GM12801 (cell line): ENCODE measurements around the gene SLC39A6.

Source experiments
- CTCF ChIP-seq: IDR thresholded peaks from one replicate; pipeline ENCODE4 v1.5.1; 2011; ENCODE audit warnings: control low read depth; ENCODE audit not compliant: insufficient read length; ENCODE audit errors: extremely low read depth

Gene SLC39A6

GRCh38 chr18:36126668-36127067, 2.5 kb downstream of the SLC39A6 start:
- TF ChIP-seq CTCF, result no peak

GRCh38 chr18:36124841-36125240, 4.3 kb downstream of the SLC39A6 start:
- no peak for TF ChIP-seq CTCF

GRCh38 chr18:36120297-36120696, 8.8 kb downstream of the SLC39A6 start:
- TF ChIP-seq CTCF, result no peak

- no peak for TF ChIP-seq CTCF
Observed at GRCh38 chr18:36114738-36115137, 14.4 kb downstream of the SLC39A6 start.

GRCh38 chr18:36114251-36114650, 14.9 kb downstream of the SLC39A6 start:
- TF ChIP-seq CTCF, result no peak

GRCh38 chr18:36112302-36112701, 16.8 kb downstream of the SLC39A6 start:
- TF ChIP-seq CTCF, result no peak

- TF ChIP-seq CTCF, result no peak
Observed at GRCh38 chr18:36109737-36110136, 19.4 kb downstream of the SLC39A6 start.

GRCh38 chr18:36108601-36109000, 20.5 kb downstream of the SLC39A6 start:
- no peak for TF ChIP-seq CTCF
